HL-60 (cell line): ENCODE results near the gene PRRX2.
A peak's percentile ranks its signal among the peaks of the same experiment; 100 is the strongest.

Experiments used
- DNase-seq, 2 experiments: peaks; one replicate each; pipeline ENCODE4 v3.0.0-alpha.2; 2010 to 2020; ENCODE audit warnings: low read depth in 1 of 2, low spot score in 1 of 2
- H3K27ac ChIP-seq: fragments of 250-450 bp; sonication (Bioruptor Pico); replicated peaks from 2 replicates; pipeline ENCODE4 v1.5.1; 2020; ENCODE audit warnings: mild to moderate bottlenecking, moderate library complexity
- H3K27me3 ChIP-seq: fragments of 250-450 bp; sonication (Bioruptor Pico); 2 replicates; pipeline ENCODE4 v1.5.1; 2021; ENCODE audit warnings: mild to moderate bottlenecking, moderate library complexity; ENCODE audit not compliant: insufficient read depth, poor library complexity, severe bottlenecking
- H3K4me3 ChIP-seq: replicated peaks from 2 replicates; pipeline ENCODE4 v1.5.1; 2011; ENCODE audit warnings: mild to moderate bottlenecking, control low read depth, low read length; ENCODE audit not compliant: insufficient read depth
- CTCF ChIP-seq: IDR thresholded peaks from one replicate; pipeline ENCODE4 v1.5.1; 2011; ENCODE audit warnings: low read length, control low read depth, inconsistent platforms; ENCODE audit not compliant: insufficient read depth
- GABPA ChIP-seq: IDR thresholded peaks from 2 replicates; pipeline ENCODE4 v1.6.1; 2012; ENCODE audit warnings: low read depth
- POLR2AphosphoS5 ChIP-seq: IDR thresholded peaks from 2 replicates; pipeline ENCODE4 v1.6.1; 2012; ENCODE audit warnings: low read depth
- REST ChIP-seq: IDR thresholded peaks from 2 replicates; pipeline ENCODE4 v1.6.1; 2012; ENCODE audit warnings: low read depth; ENCODE audit not compliant: insufficient replicate concordance
- SPI1 ChIP-seq: IDR thresholded peaks from 2 replicates; pipeline ENCODE4 v1.6.1; 2012; ENCODE audit warnings: low read depth, mild to moderate bottlenecking, borderline replicate concordance

The PRRX2 gene

GRCh38 chr9:129628709-129629108, 36.7 kb upstream of the PRRX2 start:
- DNase-seq = no peak
- TF ChIP-seq GABPA (no peak), REST (no peak), CTCF (no peak), POLR2AphosphoS5 (no peak), SPI1 (no peak)
- 0 out of 2 replicates have a peak overlapping the region, but pooled peaks have one; percentile 13 for H3K4me3 ChIP-seq

GRCh38 chr9:129629251-129629820, 36.1 kb upstream of the PRRX2 start:
- TF ChIP-seq GABPA (no peak), POLR2AphosphoS5 (no peak), REST (no peak), CTCF (no peak), SPI1 (no peak)
- no peak overlapping the region; the same call in 1 of the 2 replicates for H3K27ac ChIP-seq

More at GRCh38 chr9:129628709-129629108, 36.7 kb upstream of the PRRX2 start:
- Histone ChIP-seq H3K27ac (no peak overlapping the region), H3K27me3 (no peaks in the 10 kb centered on the region)

GRCh38 chr9:129630967-129631673, 34.3 kb upstream of the PRRX2 start:
- no peak overlapping the region for H3K4me3 ChIP-seq
- no peak overlapping the region for H3K27ac ChIP-seq
- no peak for DNase-seq
- H3K27me3 ChIP-seq = no peaks in the 10 kb centered on the region
- TF ChIP-seq CTCF (no peak), GABPA (no peak), SPI1 (no peak), POLR2AphosphoS5 (no peak), REST (no peak)

More at GRCh38 chr9:129629251-129629820, 36.1 kb upstream of the PRRX2 start:
- Histone ChIP-seq H3K27me3 (no peaks in the 10 kb centered on the region), H3K4me3 (0 out of 2 replicates have a peak overlapping the region, but pooled peaks have one; percentile 13)
- DNase-seq = peak in 1 of 2 experiments; percentile 63
